ENCODE results near the gene PDE6C. TPM values are rescaled to one million over a fixed set of nuclear protein-coding genes. Genes with fewer than 3 reads are reported as not detected.

Gene PDE6C
- total RNA-seq, 2 experiments from 2014 or later, result not detected

GRCh38 chr10:93579985-93580711 is 32.2 kb upstream of the PDE6C start:
- CTCF ChIA-PET, result no interaction called here
- DNase-seq, result no peak
- Mint-ChIP-seq H3K4me1 (no peaks in the 10 kb centered on the region), H3K27ac (no peak overlapping the region), H3K36me3 (ENCODE audit: low read depth) (no peaks in the 10 kb centered on the region), H3K4me3 (no peak overlapping the region), H3K27me3 (no peaks in the 10 kb centered on the region), H3K9me3 (no peaks in the 10 kb centered on the region)
- POLR2A ChIA-PET, result no interaction called here

- ChIA-PET POLR2A (no interaction called here), CTCF (no interaction called here)
- H3K27me3 Mint-ChIP-seq, result no peaks in the 10 kb centered on the region
- H3K9me3 Mint-ChIP-seq, result no peaks in the 10 kb centered on the region
- no peak overlapping the region for H3K4me3 Mint-ChIP-seq
- H3K4me1 Mint-ChIP-seq, result no peaks in the 10 kb centered on the region
- no peaks in the 10 kb centered on the region for H3K36me3 Mint-ChIP-seq (ENCODE audit: low read depth)
- no peak for DNase-seq
- no peak overlapping the region for H3K27ac Mint-ChIP-seq
Observed at GRCh38 chr10:93580828-93581227, 31.5 kb upstream of the PDE6C start.

GRCh38 chr10:93584445-93584844 is 27.9 kb upstream of the PDE6C start:
- CTCF ChIA-PET, result no interaction called here
- Mint-ChIP-seq H3K27ac (no peak overlapping the region), H3K36me3 (ENCODE audit: low read depth) (no peaks in the 10 kb centered on the region), H3K4me1 (no peaks in the 10 kb centered on the region), H3K4me3 (no peak overlapping the region), H3K9me3 (no peaks in the 10 kb centered on the region), H3K27me3 (peaks cover 1% of the 10 kb centered on the region)
- POLR2A ChIA-PET, result no interaction called here
- no peak for DNase-seq

- ChIA-PET CTCF (no interaction called here), POLR2A (no interaction called here)
- no peak for DNase-seq
- Mint-ChIP-seq H3K36me3 (ENCODE audit: low read depth) (no peaks in the 10 kb centered on the region), H3K9me3 (no peaks in the 10 kb centered on the region), H3K4me3 (no peak overlapping the region), H3K27ac (no peak overlapping the region), H3K4me1 (no peaks in the 10 kb centered on the region), H3K27me3 (peaks cover 1% of the 10 kb centered on the region)
Observed at GRCh38 chr10:93589648-93590562, 22.4 kb upstream of the PDE6C start.

- H3K4me1 Mint-ChIP-seq, result no peaks in the 10 kb centered on the region
- H3K4me3 Mint-ChIP-seq, result no peak overlapping the region
- H3K27me3 Mint-ChIP-seq, result peaks cover 1% of the 10 kb centered on the region
- H3K36me3 Mint-ChIP-seq (ENCODE audit: low read depth), result no peaks in the 10 kb centered on the region
- no peak overlapping the region for H3K27ac Mint-ChIP-seq
- DNase-seq, result no peak
- ChIA-PET CTCF (no interaction called here), POLR2A (no interaction called here)
- no peaks in the 10 kb centered on the region for H3K9me3 Mint-ChIP-seq
Observed at GRCh38 chr10:93590638-93591037, 21.7 kb upstream of the PDE6C start.

GRCh38 chr10:93591065-93591808 is 21.1 kb upstream of the PDE6C start:
- Mint-ChIP-seq H3K4me1 (no peaks in the 10 kb centered on the region), H3K9me3 (no peaks in the 10 kb centered on the region), H3K27me3 (peaks cover 1% of the 10 kb centered on the region), H3K27ac (no peak overlapping the region), H3K36me3 (ENCODE audit: low read depth) (no peaks in the 10 kb centered on the region), H3K4me3 (no peak overlapping the region)
- no peak for DNase-seq
- POLR2A ChIA-PET, result no interaction called here
- CTCF ChIA-PET, result interaction anchor here (0.5 kb wide), 1 partner anchor 63 kb away, joined by 3 read pairs; no protein-coding TSS in a partner anchor

GRCh38 chr10:93593254-93593653 is 19.1 kb upstream of the PDE6C start:
- Mint-ChIP-seq H3K9me3 (no peaks in the 10 kb centered on the region), H3K27me3 (peaks cover 2% of the 10 kb centered on the region), H3K27ac (no peak overlapping the region), H3K36me3 (ENCODE audit: low read depth) (no peaks in the 10 kb centered on the region), H3K4me1 (no peaks in the 10 kb centered on the region), H3K4me3 (no peak overlapping the region)
- ChIA-PET POLR2A (no interaction called here), CTCF (no interaction called here)
- DNase-seq, result no peak

GRCh38 chr10:93593749-93594148 is 18.6 kb upstream of the PDE6C start:
- no peaks in the 10 kb centered on the region for H3K36me3 Mint-ChIP-seq (ENCODE audit: low read depth)
- peaks cover 5% of the 10 kb centered on the region for H3K27me3 Mint-ChIP-seq
- no peak for DNase-seq
- H3K4me1 Mint-ChIP-seq, result no peaks in the 10 kb centered on the region
- no peak overlapping the region for H3K27ac Mint-ChIP-seq
- H3K4me3 Mint-ChIP-seq, result no peak overlapping the region
- no peaks in the 10 kb centered on the region for H3K9me3 Mint-ChIP-seq
- CTCF ChIA-PET, result no interaction called here
- POLR2A ChIA-PET, result no interaction called here

GRCh38 chr10:93594518-93594917 is 17.8 kb upstream of the PDE6C start:
- Mint-ChIP-seq H3K27ac (no peak overlapping the region), H3K36me3 (ENCODE audit: low read depth) (no peaks in the 10 kb centered on the region), H3K9me3 (no peaks in the 10 kb centered on the region), H3K4me1 (no peaks in the 10 kb centered on the region), H3K4me3 (no peak overlapping the region), H3K27me3 (peaks cover 9% of the 10 kb centered on the region)
- ChIA-PET POLR2A (no interaction called here), CTCF (no interaction called here)
- DNase-seq, result no peak

- H3K4me1 Mint-ChIP-seq, result peaks cover 1% of the 10 kb centered on the region
Observed at GRCh38 chr10:93595378-93596161, 16.8 kb upstream of the PDE6C start.

GRCh38 chr10:93596539-93596938 is 15.8 kb upstream of the PDE6C start:
- H3K9me3 Mint-ChIP-seq, result no peaks in the 10 kb centered on the region

More at GRCh38 chr10:93595378-93596161, 16.8 kb upstream of the PDE6C start:
- CTCF ChIA-PET, result no interaction called here
- no peak overlapping the region for H3K4me3 Mint-ChIP-seq
- no peak overlapping the region for H3K27ac Mint-ChIP-seq
- H3K27me3 Mint-ChIP-seq, result peaks cover 19% of the 10 kb centered on the region
- H3K36me3 Mint-ChIP-seq (ENCODE audit: low read depth), result no peaks in the 10 kb centered on the region
- POLR2A ChIA-PET, result no interaction called here
- no peak for DNase-seq
- no peaks in the 10 kb centered on the region for H3K9me3 Mint-ChIP-seq

GRCh38 chr10:93597075-93597599 is 15.2 kb upstream of the PDE6C start:
- DNase-seq, result no peak
- ChIA-PET CTCF (no interaction called here), POLR2A (no interaction called here)
- no peak overlapping the region for H3K27ac Mint-ChIP-seq
- H3K36me3 Mint-ChIP-seq (ENCODE audit: low read depth), result no peaks in the 10 kb centered on the region
- no peak overlapping the region for H3K4me3 Mint-ChIP-seq
- peaks cover 3% of the 10 kb centered on the region for H3K4me1 Mint-ChIP-seq
- peaks cover 29% of the 10 kb centered on the region for H3K27me3 Mint-ChIP-seq
- H3K9me3 Mint-ChIP-seq, result no peaks in the 10 kb centered on the region

More at GRCh38 chr10:93596539-93596938, 15.8 kb upstream of the PDE6C start:
- POLR2A ChIA-PET, result no interaction called here
- Mint-ChIP-seq H3K36me3 (ENCODE audit: low read depth) (no peaks in the 10 kb centered on the region), H3K27me3 (peaks cover 23% of the 10 kb centered on the region), H3K4me1 (peaks cover 2% of the 10 kb centered on the region), H3K4me3 (no peak overlapping the region), H3K27ac (no peak overlapping the region)
- no peak for DNase-seq
- CTCF ChIA-PET, result no interaction called here
